HepG2 (cell line): Measurements from ENCODE around the gene PTPRN. TPM values are rescaled to one million over a fixed set of nuclear protein-coding genes. Genes with fewer than 3 reads are reported as not detected.

ENCODE experiments used
- ESRRA ChIP-seq: sonication (generic); formaldehyde crosslinking; IDR thresholded peaks from 2 replicates; pipeline ENCODE4 v1.5.1; 2020; ENCODE audit warnings: mild to moderate bottlenecking, low read depth, missing genetic modification reagents
- FOSL2 ChIP-seq: sonication (generic); formaldehyde crosslinking; IDR thresholded peaks from 2 replicates; pipeline ENCODE4 v1.4.0; 2020; ENCODE audit warnings: missing genetic modification reagents
- GPN1 ChIP-seq: sonication (generic); formaldehyde crosslinking; IDR thresholded peaks from 2 replicates; pipeline ENCODE4 v1.5.1; 2020; ENCODE audit warnings: missing genetic modification reagents, borderline replicate concordance
- GTF2F1 ChIP-seq: fragments of 150-350 bp; IDR thresholded peaks from 2 replicates; pipeline ENCODE4 v1.6.1; 2014; ENCODE audit warnings: low read length
- HNRNPL ChIP-seq: fragments of 200-400 bp; formaldehyde crosslinking; IDR thresholded peaks from 2 replicates; pipeline ENCODE4 v1.6.1; 2017; ENCODE audit warnings: mild to moderate bottlenecking, low read depth, low read length
- ISL2 ChIP-seq: sonication (generic); formaldehyde crosslinking; IDR thresholded peaks from 2 replicates; pipeline ENCODE4 v1.5.0; 2020; ENCODE audit warnings: missing genetic modification reagents
- JUND ChIP-seq: sonication (generic); formaldehyde crosslinking; IDR thresholded peaks from 2 replicates; pipeline ENCODE4 v1.8.0; 2022; ENCODE audit warnings: mild to moderate bottlenecking, missing genetic modification reagents
- THAP11 ChIP-seq: IDR thresholded peaks from 2 replicates; pipeline ENCODE4 v1.6.1; 2016; ENCODE audit warnings: missing biosample characterization, missing genetic modification reagents
- YEATS2 ChIP-seq: sonication (generic); formaldehyde crosslinking; IDR thresholded peaks from 2 replicates; pipeline ENCODE4 v1.4.0; 2020; ENCODE audit warnings: missing genetic modification reagents, borderline replicate concordance
- ZC3H13 ChIP-seq: sonication (generic); formaldehyde crosslinking; IDR thresholded peaks from 2 replicates; pipeline ENCODE4 v1.8.1; 2023; ENCODE audit warnings: mild to moderate bottlenecking, missing genetic modification reagents, moderate library complexity
- ZFP1 ChIP-seq: IDR thresholded peaks from 2 replicates; pipeline ENCODE4 v1.6.1; 2016
- ZMYM2 ChIP-seq: sonication (generic); formaldehyde crosslinking; IDR thresholded peaks from 2 replicates; pipeline ENCODE4 v1.8.0; 2022; ENCODE audit warnings: mild to moderate bottlenecking, missing genetic modification reagents
- ZMYM3 ChIP-seq: sonication (generic); formaldehyde crosslinking; IDR thresholded peaks from 2 replicates; pipeline ENCODE4 v1.5.1; 2020; ENCODE audit warnings: mild to moderate bottlenecking, missing genetic modification reagents
- ZNF713 ChIP-seq: sonication (generic); formaldehyde crosslinking; IDR thresholded peaks from 2 replicates; pipeline ENCODE4 v1.4.0; 2020; ENCODE audit warnings: mild to moderate bottlenecking, missing genetic modification reagents
- polyA plus RNA-seq, 8 experiments: library from polyadenylated mRNA; depleted of rRNA in 3 of 8; stranded (reverse) in 7 of 8; unstranded in 1 of 8; fragments of >200 nt; fragmentation: Illumina TruSeq in 4 of 8; extraction: Trizol in 4 of 8; gene quantifications; 2 replicates each; pipeline versions ENCODE4 v1.2.1 to v1.2.3, GENCODE V29; 2011 to 2016; ENCODE audit warnings: low read depth in 4 of 8, missing spikeins in 1 of 8, mixed read lengths in 1 of 8; ENCODE audit not compliant: insufficient read depth in 1 of 8
- total RNA-seq, 5 experiments: library from RNA; depleted of rRNA; stranded (reverse); fragments of >200 nt; fragmentation: Illumina TruSeq; extraction: Trizol; gene quantifications; 2 replicates each; pipeline ENCODE4 v1.2.3, GENCODE V29; 2016; ENCODE audit warnings: low read depth in 1 of 5
- TF ChIP-seq, protein P1 (sequence below): sonication (generic); formaldehyde crosslinking; IDR thresholded peaks from one replicate; pipeline ENCODE4 v1.5.1; 2020; ENCODE audit warnings: mild to moderate bottlenecking, missing genetic modification reagents; ENCODE audit errors: not compliant biosample characterization
- TF ChIP-seq, protein P2 (sequence below): sonication (generic); formaldehyde crosslinking; IDR thresholded peaks from 2 replicates; pipeline ENCODE4 v1.9.0; 2022; ENCODE audit warnings: missing genetic modification reagents, mild to moderate bottlenecking, borderline replicate concordance
- TF ChIP-seq, protein P3 (sequence below): IDR thresholded peaks from 2 replicates; pipeline ENCODE4 v1.6.1; 2012; ENCODE audit warnings: low read length, improper control_type of control experiment

The PTPRN gene
- total and polyA plus RNA-seq, 2 of the 13 experiments (the other 11 are each of a cell fraction or from before 2014, with no cell fraction given): 0.26 TPM; not detected in 1

DNA sequence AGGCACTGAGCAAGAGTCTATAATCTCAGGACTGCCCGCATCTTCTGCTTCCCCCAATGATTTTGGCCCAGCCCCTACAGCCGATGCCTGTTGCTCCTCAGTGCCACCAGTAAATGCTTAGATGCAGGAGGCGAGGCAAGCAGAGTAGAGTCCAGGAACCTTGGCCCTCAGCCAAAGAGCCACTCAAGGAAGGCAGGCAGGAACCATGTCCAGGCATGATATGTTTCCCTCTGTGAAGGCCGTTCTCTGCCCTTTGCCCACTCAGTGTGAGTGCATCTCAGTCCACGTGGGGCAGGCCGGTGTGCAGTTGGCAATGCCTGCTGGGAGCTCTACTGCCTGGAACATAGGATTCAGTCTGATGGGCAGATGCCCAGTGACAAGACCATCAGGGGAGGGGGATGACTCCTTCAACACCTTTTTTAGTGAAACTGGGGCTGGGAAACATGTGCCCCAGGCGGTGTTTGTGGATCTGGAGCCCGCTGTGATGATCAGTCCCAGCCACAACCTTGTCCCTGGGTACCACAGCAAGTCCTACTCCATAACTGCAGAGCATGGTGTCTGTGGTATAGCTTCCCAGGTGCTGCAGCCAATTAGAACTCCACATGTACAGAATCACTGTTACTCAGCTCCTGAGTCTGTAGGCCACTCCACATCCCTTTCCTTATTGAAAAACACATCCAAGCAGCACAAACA is 39.7 kb downstream of the PTPRN start (continued):
- TF ChIP-seq, protein P1, sequence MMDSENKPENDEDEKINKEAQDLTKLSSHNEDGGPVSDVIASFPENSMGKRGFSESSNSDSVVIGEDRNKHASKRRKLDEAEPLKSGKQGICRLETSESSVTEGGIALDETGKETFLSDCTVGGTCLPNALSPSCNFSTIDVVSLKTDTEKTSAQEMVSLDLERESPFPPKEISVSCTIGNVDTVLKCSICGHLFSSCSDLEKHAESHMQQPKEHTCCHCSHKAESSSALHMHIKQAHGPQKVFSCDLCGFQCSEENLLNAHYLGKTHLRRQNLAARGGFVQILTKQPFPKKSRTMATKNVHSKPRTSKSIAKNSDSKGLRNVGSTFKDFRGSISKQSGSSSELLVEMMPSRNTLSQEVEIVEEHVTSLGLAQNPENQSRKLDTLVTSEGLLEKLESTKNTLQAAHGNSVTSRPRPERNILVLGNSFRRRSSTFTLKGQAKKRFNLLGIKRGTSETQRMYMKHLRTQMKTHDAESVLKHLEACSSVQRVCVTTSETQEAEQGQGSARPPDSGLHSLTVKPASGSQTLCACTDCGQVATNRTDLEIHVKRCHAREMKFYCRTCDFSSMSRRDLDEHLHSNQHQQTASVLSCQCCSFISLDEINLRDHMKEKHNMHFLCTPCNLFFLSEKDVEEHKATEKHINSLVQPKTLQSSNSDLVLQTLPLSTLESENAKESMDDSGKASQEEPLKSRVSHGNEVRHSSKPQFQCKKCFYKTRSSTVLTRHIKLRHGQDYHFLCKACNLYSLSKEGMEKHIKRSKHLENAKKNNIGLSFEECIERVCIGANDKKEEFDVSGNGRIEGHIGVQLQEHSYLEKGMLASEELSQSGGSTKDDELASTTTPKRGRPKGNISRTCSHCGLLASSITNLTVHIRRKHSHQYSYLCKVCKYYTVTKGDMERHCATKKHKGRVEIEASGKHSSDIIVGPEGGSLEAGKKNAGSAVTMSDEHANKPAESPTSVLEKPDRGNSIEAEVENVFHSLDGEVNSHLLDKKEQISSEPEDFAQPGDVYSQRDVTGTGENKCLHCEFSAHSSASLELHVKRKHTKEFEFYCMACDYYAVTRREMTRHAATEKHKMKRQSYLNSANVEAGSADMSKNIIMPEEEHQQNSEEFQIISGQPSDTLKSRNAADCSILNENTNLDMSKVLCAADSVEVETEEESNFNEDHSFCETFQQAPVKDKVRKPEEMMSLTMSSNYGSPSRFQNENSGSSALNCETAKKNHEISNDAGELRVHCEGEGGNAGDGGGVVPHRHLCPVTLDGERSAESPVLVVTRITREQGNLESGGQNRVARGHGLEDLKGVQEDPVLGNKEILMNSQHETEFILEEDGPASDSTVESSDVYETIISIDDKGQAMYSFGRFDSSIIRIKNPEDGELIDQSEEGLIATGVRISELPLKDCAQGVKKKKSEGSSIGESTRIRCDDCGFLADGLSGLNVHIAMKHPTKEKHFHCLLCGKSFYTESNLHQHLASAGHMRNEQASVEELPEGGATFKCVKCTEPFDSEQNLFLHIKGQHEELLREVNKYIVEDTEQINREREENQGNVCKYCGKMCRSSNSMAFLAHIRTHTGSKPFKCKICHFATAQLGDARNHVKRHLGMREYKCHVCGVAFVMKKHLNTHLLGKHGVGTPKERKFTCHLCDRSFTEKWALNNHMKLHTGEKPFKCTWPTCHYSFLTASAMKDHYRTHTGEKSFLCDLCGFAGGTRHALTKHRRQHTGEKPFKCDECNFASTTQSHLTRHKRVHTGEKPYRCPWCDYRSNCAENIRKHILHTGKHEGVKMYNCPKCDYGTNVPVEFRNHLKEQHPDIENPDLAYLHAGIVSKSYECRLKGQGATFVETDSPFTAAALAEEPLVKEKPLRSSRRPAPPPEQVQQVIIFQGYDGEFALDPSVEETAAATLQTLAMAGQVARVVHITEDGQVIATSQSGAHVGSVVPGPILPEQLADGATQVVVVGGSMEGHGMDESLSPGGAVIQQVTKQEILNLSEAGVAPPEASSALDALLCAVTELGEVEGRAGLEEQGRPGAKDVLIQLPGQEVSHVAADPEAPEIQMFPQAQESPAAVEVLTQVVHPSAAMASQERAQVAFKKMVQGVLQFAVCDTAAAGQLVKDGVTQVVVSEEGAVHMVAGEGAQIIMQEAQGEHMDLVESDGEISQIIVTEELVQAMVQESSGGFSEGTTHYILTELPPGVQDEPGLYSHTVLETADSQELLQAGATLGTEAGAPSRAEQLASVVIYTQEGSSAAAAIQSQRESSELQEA: no peak
- 0 out of 2 replicates have a peak, but pooled peaks have one; percentile 15 for TF ChIP-seq THAP11 (CRISPR knock-in tag)
- no peak for TF ChIP-seq ZMYM3 (CRISPR knock-in tag)
- TF ChIP-seq ZNF713 (CRISPR knock-in tag): no peak; the same call in 1 of the 2 replicates
- TF ChIP-seq ZMYM2: peak; percentile 47; the same call in 1 of the 2 replicates
- TF ChIP-seq, protein P2, sequence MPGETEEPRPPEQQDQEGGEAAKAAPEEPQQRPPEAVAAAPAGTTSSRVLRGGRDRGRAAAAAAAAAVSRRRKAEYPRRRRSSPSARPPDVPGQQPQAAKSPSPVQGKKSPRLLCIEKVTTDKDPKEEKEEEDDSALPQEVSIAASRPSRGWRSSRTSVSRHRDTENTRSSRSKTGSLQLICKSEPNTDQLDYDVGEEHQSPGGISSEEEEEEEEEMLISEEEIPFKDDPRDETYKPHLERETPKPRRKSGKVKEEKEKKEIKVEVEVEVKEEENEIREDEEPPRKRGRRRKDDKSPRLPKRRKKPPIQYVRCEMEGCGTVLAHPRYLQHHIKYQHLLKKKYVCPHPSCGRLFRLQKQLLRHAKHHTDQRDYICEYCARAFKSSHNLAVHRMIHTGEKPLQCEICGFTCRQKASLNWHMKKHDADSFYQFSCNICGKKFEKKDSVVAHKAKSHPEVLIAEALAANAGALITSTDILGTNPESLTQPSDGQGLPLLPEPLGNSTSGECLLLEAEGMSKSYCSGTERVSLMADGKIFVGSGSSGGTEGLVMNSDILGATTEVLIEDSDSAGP (CRISPR knock-in tag): peak; percentile 57; the same call in 1 of the 2 replicates
- 0 out of 2 replicates have a peak, but pooled peaks have one; percentile 22 for TF ChIP-seq YEATS2
- TF ChIP-seq HNRNPL: 0 out of 2 replicates have a peak, but pooled peaks have one; percentile 76
- TF ChIP-seq FOSL2: peak; percentile 16; the same call in 1 of the 2 replicates
- no peak for TF ChIP-seq GPN1 (CRISPR knock-in tag)
- TF ChIP-seq JUND: peak; percentile 41; the same call in 1 of the 2 replicates
- no peak for TF ChIP-seq ISL2
- TF ChIP-seq ESRRA (CRISPR knock-in tag): 0 out of 2 replicates have a peak, but pooled peaks have one; percentile 47
- no peak for TF ChIP-seq GTF2F1
- no peak for TF ChIP-seq ZC3H13 (CRISPR knock-in tag)
- TF ChIP-seq, protein P3, sequence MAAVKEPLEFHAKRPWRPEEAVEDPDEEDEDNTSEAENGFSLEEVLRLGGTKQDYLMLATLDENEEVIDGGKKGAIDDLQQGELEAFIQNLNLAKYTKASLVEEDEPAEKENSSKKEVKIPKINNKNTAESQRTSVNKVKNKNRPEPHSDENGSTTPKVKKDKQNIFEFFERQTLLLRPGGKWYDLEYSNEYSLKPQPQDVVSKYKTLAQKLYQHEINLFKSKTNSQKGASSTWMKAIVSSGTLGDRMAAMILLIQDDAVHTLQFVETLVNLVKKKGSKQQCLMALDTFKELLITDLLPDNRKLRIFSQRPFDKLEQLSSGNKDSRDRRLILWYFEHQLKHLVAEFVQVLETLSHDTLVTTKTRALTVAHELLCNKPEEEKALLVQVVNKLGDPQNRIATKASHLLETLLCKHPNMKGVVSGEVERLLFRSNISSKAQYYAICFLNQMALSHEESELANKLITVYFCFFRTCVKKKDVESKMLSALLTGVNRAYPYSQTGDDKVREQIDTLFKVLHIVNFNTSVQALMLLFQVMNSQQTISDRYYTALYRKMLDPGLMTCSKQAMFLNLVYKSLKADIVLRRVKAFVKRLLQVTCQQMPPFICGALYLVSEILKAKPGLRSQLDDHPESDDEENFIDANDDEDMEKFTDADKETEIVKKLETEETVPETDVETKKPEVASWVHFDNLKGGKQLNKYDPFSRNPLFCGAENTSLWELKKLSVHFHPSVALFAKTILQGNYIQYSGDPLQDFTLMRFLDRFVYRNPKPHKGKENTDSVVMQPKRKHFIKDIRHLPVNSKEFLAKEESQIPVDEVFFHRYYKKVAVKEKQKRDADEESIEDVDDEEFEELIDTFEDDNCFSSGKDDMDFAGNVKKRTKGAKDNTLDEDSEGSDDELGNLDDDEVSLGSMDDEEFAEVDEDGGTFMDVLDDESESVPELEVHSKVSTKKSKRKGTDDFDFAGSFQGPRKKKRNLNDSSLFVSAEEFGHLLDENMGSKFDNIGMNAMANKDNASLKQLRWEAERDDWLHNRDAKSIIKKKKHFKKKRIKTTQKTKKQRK: no peak
- no peak for TF ChIP-seq ZFP1
